Loucy (cell line): ENCODE data around the gene SHC4.

Experiments used
- EZH2phosphoT487 ChIP-seq: fragments of 200-600 bp; IDR thresholded peaks from 2 replicates; pipeline ENCODE4 v1.6.1; 2018; ENCODE audit warnings: antibody characterized with exemption, mild to moderate bottlenecking, moderate library complexity, borderline replicate concordance
- TF ChIP-seq, protein P1 (sequence below): fragments of 200-600 bp; sonication (generic); conservative IDR thresholded peaks from 2 replicates; pipeline ENCODE4 v1.5.1; 2014; ENCODE audit warnings: mild to moderate bottlenecking, antibody characterized with exemption, low read length

GRCh38 chr15:48983300-48983699, 19.6 kb upstream of the SHC4 start:
- no peak for TF ChIP-seq EZH2phosphoT487
- TF ChIP-seq, protein P1, sequence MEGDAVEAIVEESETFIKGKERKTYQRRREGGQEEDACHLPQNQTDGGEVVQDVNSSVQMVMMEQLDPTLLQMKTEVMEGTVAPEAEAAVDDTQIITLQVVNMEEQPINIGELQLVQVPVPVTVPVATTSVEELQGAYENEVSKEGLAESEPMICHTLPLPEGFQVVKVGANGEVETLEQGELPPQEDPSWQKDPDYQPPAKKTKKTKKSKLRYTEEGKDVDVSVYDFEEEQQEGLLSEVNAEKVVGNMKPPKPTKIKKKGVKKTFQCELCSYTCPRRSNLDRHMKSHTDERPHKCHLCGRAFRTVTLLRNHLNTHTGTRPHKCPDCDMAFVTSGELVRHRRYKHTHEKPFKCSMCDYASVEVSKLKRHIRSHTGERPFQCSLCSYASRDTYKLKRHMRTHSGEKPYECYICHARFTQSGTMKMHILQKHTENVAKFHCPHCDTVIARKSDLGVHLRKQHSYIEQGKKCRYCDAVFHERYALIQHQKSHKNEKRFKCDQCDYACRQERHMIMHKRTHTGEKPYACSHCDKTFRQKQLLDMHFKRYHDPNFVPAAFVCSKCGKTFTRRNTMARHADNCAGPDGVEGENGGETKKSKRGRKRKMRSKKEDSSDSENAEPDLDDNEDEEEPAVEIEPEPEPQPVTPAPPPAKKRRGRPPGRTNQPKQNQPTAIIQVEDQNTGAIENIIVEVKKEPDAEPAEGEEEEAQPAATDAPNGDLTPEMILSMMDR = no peak
